ENCODE results near the gene KCNJ13. TPM values are rescaled to one million over a fixed set of nuclear protein-coding genes. Genes with fewer than 3 reads are reported as not detected.

The KCNJ13 gene
- total and polyA plus RNA-seq, 7 donors: 0.03 to 0.92 TPM; not detected in 5

GRCh38 chr2:232761301-232761907 lies 15.0 kb downstream of the KCNJ13 start:
- peaks cover 13 to 81% (median 20%) of the 10 kb centered on the region in 4 donors for H3K36me3 ChIP-seq
- DNase-seq: no peak
- H3K4me1 ChIP-seq: no peaks in the 10 kb centered on the region
- H3K9me3 ChIP-seq: no peaks in the 10 kb centered on the region
- H3K27ac ChIP-seq: no peak overlapping the region
- no peak overlapping the region for H3K4me3 ChIP-seq
- WGBS, 2 donors: 42 to 60% methylated on average over 3 of the region's 3 CpGs
- no peaks in the 10 kb centered on the region for H3K27me3 ChIP-seq
- TF ChIP-seq CTCF (IDR thresholded peaks at IDR 0.05) (peak in 2 of 4 experiments; percentile 17 to 25), POLR2A (IDR thresholded peaks at IDR 0.05) (no peak), POLR2AphosphoS5 (IDR thresholded peaks at IDR 0.05) (no peak)
- intact Hi-C loops (cut with DNase I): no loop called here

- TF ChIP-seq POLR2A (IDR thresholded peaks at IDR 0.05) (no peak), EP300 (IDR thresholded peaks at IDR 0.05) (no peak), POLR2AphosphoS5 (IDR thresholded peaks at IDR 0.05) (no peak), CTCF (IDR thresholded peaks at IDR 0.05) (no peak)
- Histone ChIP-seq H3K27me3 (no peaks in the 10 kb centered on the region), H3K4me1 (no peaks in the 10 kb centered on the region), H3K27ac (no peak overlapping the region), H3K9me3 (no peaks in the 10 kb centered on the region), H3K36me3 (peaks cover 6 to 69% (median 17%) of the 10 kb centered on the region in 4 donors), H3K4me3 (no peak overlapping the region)
- intact Hi-C loops (cut with DNase I): no loop called here
- DNase-seq: no peak
- 72 to 82% methylated on average over 2 of the region's 2 CpGs for WGBS, 2 donors
Observed at GRCh38 chr2:232757905-232758304, 18.5 kb downstream of the KCNJ13 start.

- DNase-seq: no peak
- Histone ChIP-seq H3K36me3 (peaks cover 5 to 70% (median 22%) of the 10 kb centered on the region in 4 donors), H3K4me3 (no peak overlapping the region), H3K27me3 (no peaks in the 10 kb centered on the region), H3K27ac (no peak overlapping the region), H3K9me3 (no peaks in the 10 kb centered on the region), H3K4me1 (no peaks in the 10 kb centered on the region)
- intact Hi-C loops (cut with DNase I): no loop called here
- WGBS, 2 donors: 85 to 89% methylated on average over 4 of the region's 4 CpGs
- TF ChIP-seq POLR2A (IDR thresholded peaks at IDR 0.05) (no peak), CTCF (IDR thresholded peaks at IDR 0.05) (no peak), EP300 (IDR thresholded peaks at IDR 0.05) (no peak), POLR2AphosphoS5 (IDR thresholded peaks at IDR 0.05) (no peak)
Observed at GRCh38 chr2:232750135-232750671, 26.2 kb downstream of the KCNJ13 start.

DNA sequence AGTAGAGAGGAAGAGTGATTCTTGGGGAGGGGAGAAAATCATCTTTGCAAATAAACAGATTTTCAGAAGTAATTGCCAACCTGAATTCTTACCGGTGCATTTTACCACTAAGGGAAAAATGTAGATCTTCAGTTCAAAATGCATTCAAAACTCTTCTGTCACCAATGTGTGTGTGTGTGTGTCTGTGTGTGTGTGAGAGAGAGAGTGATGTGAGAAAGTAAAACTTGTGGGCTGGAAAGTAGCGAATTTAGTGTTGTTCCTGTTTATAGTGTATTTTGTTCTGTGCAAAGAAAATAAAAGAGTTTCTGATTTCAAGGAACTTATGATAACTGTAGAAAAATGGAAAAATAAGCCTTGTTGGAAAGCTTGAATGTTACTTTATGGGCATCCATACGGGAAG lies 27.0 kb downstream of the KCNJ13 start:
- intact Hi-C loops (cut with DNase I): no loop called here
- Histone ChIP-seq H3K4me1 (no peaks in the 10 kb centered on the region), H3K36me3 (peaks cover 5 to 63% (median 22%) of the 10 kb centered on the region in 4 donors), H3K27me3 (no peaks in the 10 kb centered on the region), H3K9me3 (no peaks in the 10 kb centered on the region), H3K27ac (no peak overlapping the region), H3K4me3 (no peak overlapping the region)
- no peak for TF ChIP-seq CTCF (IDR thresholded peaks at IDR 0.05)
- no peak for TF ChIP-seq POLR2A (IDR thresholded peaks at IDR 0.05)
- TF ChIP-seq EP300 (IDR thresholded peaks at IDR 0.05): no peak
- no peak for TF ChIP-seq POLR2AphosphoS5 (IDR thresholded peaks at IDR 0.05)
- WGBS, 2 donors: 78 to 91% methylated on average over 3 of the region's 3 CpGs
- DNase-seq: no peak
